Left renal pelvis (tissue), 4 donors: ENCODE data around the gene KCNQ5. TPM values are rescaled to one million over a fixed set of nuclear protein-coding genes. Genes with fewer than 3 reads are reported as not detected.

ENCODE experiments used
- DNase-seq, 4 donors: peaks; one replicate each; pipeline ENCODE4 v3.0.0-alpha.2; 2013; ENCODE audit warnings: low read depth in 4 of 4, low spot score in 3 of 4
- polyA plus RNA-seq, 4 donors: library from polyadenylated mRNA; unstranded; fragments of 120-200 nt; gene quantifications; one replicate each; pipeline ENCODE4 v1.2.1, GENCODE V29; 2013; ENCODE audit not compliant: insufficient read length in 4 of 4

The KCNQ5 gene
- polyA plus RNA-seq, 4 donors: 0.14 to 0.79 (median 0.43) TPM

- no peak for DNase-seq
Observed at GRCh38 chr6:72639920-72640614, 18.2 kb downstream of the KCNQ5 start.

- no peak for DNase-seq
Observed at GRCh38 chr6:72640615-72640930, 18.7 kb downstream of the KCNQ5 start.

- DNase-seq: no peak
Observed at GRCh38 chr6:72642435-72642834, 20.6 kb downstream of the KCNQ5 start.

- DNase-seq: no peak
Observed at GRCh38 chr6:72643214-72643613, 21.4 kb downstream of the KCNQ5 start.

- DNase-seq: no peak
Observed at GRCh38 chr6:72646604-72647485, 25.0 kb downstream of the KCNQ5 start.

- no peak for DNase-seq
Observed at GRCh38 chr6:72647489-72647888, 25.6 kb downstream of the KCNQ5 start.

- DNase-seq: no peak
Observed at GRCh38 chr6:72649032-72649984, 27.4 kb downstream of the KCNQ5 start.

GRCh38 chr6:72650081-72650745, 28.3 kb downstream of the KCNQ5 start:
- DNase-seq: no peak

GRCh38 chr6:72651174-72651573, 29.3 kb downstream of the KCNQ5 start:
- DNase-seq: no peak

- no peak for DNase-seq
Observed at GRCh38 chr6:72651967-72652956, 30.4 kb downstream of the KCNQ5 start.

GRCh38 chr6:72653026-72653425, 31.2 kb downstream of the KCNQ5 start:
- DNase-seq: no peak

GRCh38 chr6:72654071-72654621, 32.3 kb downstream of the KCNQ5 start:
- DNase-seq: no peak

- DNase-seq: no peak
Observed at GRCh38 chr6:72657407-72658197, 35.7 kb downstream of the KCNQ5 start.

- no peak for DNase-seq
Observed at GRCh38 chr6:72659754-72660153, 37.9 kb downstream of the KCNQ5 start.

- no peak for DNase-seq
Observed at GRCh38 chr6:72661411-72661810, 39.5 kb downstream of the KCNQ5 start.

GRCh38 chr6:72665599-72665998, 43.7 kb downstream of the KCNQ5 start:
- DNase-seq: no peak

- no peak for DNase-seq
Observed at GRCh38 chr6:72669324-72669723, 47.5 kb downstream of the KCNQ5 start.

- no peak for DNase-seq
Observed at GRCh38 chr6:72672906-72673305, 51.0 kb downstream of the KCNQ5 start.
